Smooth muscle cell (in vitro differentiated cells): Measurements from ENCODE around the gene RBBP5. TPM values are rescaled to one million over a fixed set of nuclear protein-coding genes. Genes with fewer than 3 reads are reported as not detected.

ENCODE experiments used
- DNase-seq: peaks from one replicate; lab custom pipeline; 2025; ENCODE audit not compliant: unreplicated experiment; lab: John Stamatoyannopoulos, UW
- H2AFZ ChIP-seq: fragments of 200-600 bp; sonication (generic); 2 replicates; pipeline ENCODE4 v1.6.0; 2016; ENCODE audit warnings: antibody characterized with exemption, low read depth, mild to moderate bottlenecking
- H3F3A ChIP-seq: fragments of 200-600 bp; sonication (generic); 2 replicates; pipeline ENCODE4 v1.6.0; 2017; ENCODE audit warnings: antibody characterized with exemption, low read depth
- H3K27ac ChIP-seq: fragments of 200-600 bp; sonication (generic); 2 replicates; pipeline ENCODE4 v1.5.1; 2016; ENCODE audit warnings: low read depth, mild to moderate bottlenecking
- H3K27me3 ChIP-seq: fragments of 200-600 bp; sonication (generic); 2 replicates; pipeline ENCODE4 v1.6.1; 2016; ENCODE audit warnings: low read depth, mild to moderate bottlenecking
- H3K36me3 ChIP-seq: fragments of 200-600 bp; sonication (generic); 2 replicates; pipeline ENCODE4 v1.5.1; 2016; ENCODE audit warnings: low read depth
- H3K4me1 ChIP-seq: fragments of 200-600 bp; sonication (generic); 2 replicates; pipeline ENCODE4 v1.5.1; 2016; ENCODE audit warnings: low read depth
- H3K4me2 ChIP-seq: fragments of 200-600 bp; sonication (generic); 2 replicates; pipeline ENCODE4 v1.6.0; 2016; ENCODE audit warnings: mild to moderate bottlenecking
- H3K4me3 ChIP-seq: fragments of 200-600 bp; sonication (generic); 2 replicates; pipeline ENCODE4 v1.5.1; 2016; ENCODE audit warnings: mild to moderate bottlenecking
- H3K79me2 ChIP-seq: fragments of 200-600 bp; sonication (generic); 2 replicates; pipeline ENCODE4 v1.6.0; 2016; ENCODE audit warnings: low read depth, mild to moderate bottlenecking
- H3K9ac ChIP-seq: fragments of 200-600 bp; sonication (generic); 2 replicates; pipeline ENCODE4 v1.6.0; 2016; ENCODE audit warnings: low read depth
- H3K9me3 ChIP-seq: fragments of 200-600 bp; sonication (generic); replicated peaks from 2 replicates; pipeline ENCODE4 v1.5.1; 2016; ENCODE audit warnings: low read depth
- H4K20me1 ChIP-seq: fragments of 200-600 bp; sonication (generic); 2 replicates; pipeline ENCODE4 v1.6.0; 2016; ENCODE audit warnings: low read depth
- CTCF ChIP-seq: fragments of 200-600 bp; sonication (generic); IDR thresholded peaks from 2 replicates; pipeline ENCODE4 v1.5.1; 2017; ENCODE audit warnings: borderline replicate concordance, mild to moderate bottlenecking, antibody characterized with exemption; ENCODE audit not compliant: insufficient read depth, poor library complexity, severe bottlenecking
- WGBS: methylation state at CpG from one replicate; pipeline ENCODE4 v1.1.7; 2016; ENCODE audit warnings: low lambda C conversion rate; 5-methylcytosine and 5-hydroxymethylcytosine counted together
- polyA plus RNA-seq: library from polyadenylated mRNA; unstranded; fragments of >200 nt; fragmentation: Nextera tagmentation; extraction: Ambion mirVana; gene quantifications from 2 replicates; pipeline ENCODE4 v1.2.1, GENCODE V29; 2016
- total RNA-seq: library from RNA; depleted of rRNA; stranded (reverse); fragments of >200 nt; gene quantifications from 2 replicates; pipeline ENCODE4 v1.2.3, GENCODE V29; 2014

Gene RBBP5
- total and polyA plus RNA-seq, 2 experiments from 2014 or later: 12.8 to 18.8 TPM

DNA sequence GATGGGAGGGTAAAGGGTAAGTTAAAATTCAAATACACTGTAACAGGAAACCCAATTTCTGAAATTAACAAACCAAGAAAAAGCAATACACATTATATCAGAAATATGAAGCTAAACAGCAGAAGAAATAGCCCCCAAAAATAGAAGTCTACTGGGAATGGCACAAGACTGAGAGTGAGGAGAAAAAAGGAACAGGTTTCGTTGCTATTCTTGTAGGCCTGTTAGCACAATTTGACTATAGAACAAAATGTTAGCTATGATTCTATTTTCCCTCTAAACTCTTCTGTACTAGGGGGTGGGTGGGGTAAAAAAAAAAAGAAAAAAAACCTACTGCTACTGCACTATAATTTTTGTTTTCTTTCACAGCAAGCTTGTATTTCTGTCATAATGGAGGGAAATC, 12.5 kb downstream of the RBBP5 start:
- no peak for DNase-seq

GRCh38 chr1:205108464-205108863, 13.3 kb downstream of the RBBP5 start:
- no peak overlapping the region for H2AFZ ChIP-seq
- no peaks in the 10 kb centered on the region for H3K9me3 ChIP-seq
- no peak overlapping the region for H3K9ac ChIP-seq
- H3K4me2 ChIP-seq: no peak overlapping the region
- H3K4me1 ChIP-seq: no peaks in the 10 kb centered on the region
- no peaks in the 10 kb centered on the region for H3K27me3 ChIP-seq
- TF ChIP-seq CTCF: no peak
- H3F3A ChIP-seq: no peaks in the 10 kb centered on the region
- peaks cover 8% of the 10 kb centered on the region for H3K36me3 ChIP-seq
- 94% methylated on average over 4 of the region's 4 CpGs for WGBS
- H3K4me3 ChIP-seq: no peak overlapping the region
- peaks cover 8% of the 10 kb centered on the region for H3K79me2 ChIP-seq
- no peak for DNase-seq
- no peaks in the 10 kb centered on the region for H4K20me1 ChIP-seq
- no peak overlapping the region for H3K27ac ChIP-seq

More for the DNA sequence above, 12.5 kb downstream of the RBBP5 start:
- no peak for TF ChIP-seq CTCF
- no peaks in the 10 kb centered on the region for H3F3A ChIP-seq
- no peak overlapping the region for H3K4me3 ChIP-seq
- H3K9ac ChIP-seq: no peak overlapping the region
- H3K9me3 ChIP-seq: no peaks in the 10 kb centered on the region
- H2AFZ ChIP-seq: no peak overlapping the region
- H3K4me1 ChIP-seq: no peaks in the 10 kb centered on the region
- peaks cover 13% of the 10 kb centered on the region for H3K36me3 ChIP-seq
- WGBS: 97% methylated on average over 1 of the region's 1 CpG
- H4K20me1 ChIP-seq: no peaks in the 10 kb centered on the region
- H3K4me2 ChIP-seq: no peak overlapping the region
- H3K27ac ChIP-seq: no peak overlapping the region
- H3K79me2 ChIP-seq: peaks cover 8% of the 10 kb centered on the region
- H3K27me3 ChIP-seq: no peaks in the 10 kb centered on the region

GRCh38 chr1:205107327-205107726, 14.5 kb downstream of the RBBP5 start:
- H3K9me3 ChIP-seq: no peaks in the 10 kb centered on the region
- H2AFZ ChIP-seq: no peak overlapping the region
- no peaks in the 10 kb centered on the region for H3K27me3 ChIP-seq
- H3K4me3 ChIP-seq: no peak overlapping the region
- no peak for DNase-seq
- peaks cover 14% of the 10 kb centered on the region for H3K36me3 ChIP-seq
- no peaks in the 10 kb centered on the region for H3F3A ChIP-seq
- H3K4me1 ChIP-seq: no peaks in the 10 kb centered on the region
- H3K4me2 ChIP-seq: no peak overlapping the region
- H3K27ac ChIP-seq: no peak overlapping the region
- over 99% methylated on average over 4 of the region's 4 CpGs for WGBS
- no peaks in the 10 kb centered on the region for H4K20me1 ChIP-seq
- H3K79me2 ChIP-seq: peaks cover 8% of the 10 kb centered on the region
- TF ChIP-seq CTCF: no peak
- no peak overlapping the region for H3K9ac ChIP-seq

- Histone ChIP-seq H3K9ac (no peak overlapping the region), H3K4me1 (no peaks in the 10 kb centered on the region), H2AFZ (no peak overlapping the region), H3K36me3 (peaks cover 32% of the 10 kb centered on the region), H3K4me3 (no peak overlapping the region), H3F3A (no peaks in the 10 kb centered on the region), H3K27me3 (no peaks in the 10 kb centered on the region), H3K9me3 (no peaks in the 10 kb centered on the region), H3K4me2 (no peak overlapping the region), H3K79me2 (peaks cover 8% of the 10 kb centered on the region), H4K20me1 (no peaks in the 10 kb centered on the region), H3K27ac (no peak overlapping the region)
- 97% methylated on average over 3 of the region's 3 CpGs for WGBS
- TF ChIP-seq CTCF: no peak
- no peak for DNase-seq
These were observed 19.4 kb downstream of the RBBP5 start for GRCh38 chr1:205102404-205102803.
